ENCODE results near the gene POLR3K.

The POLR3K gene

GRCh38 chr16:85865-86264 is 32.5 kb upstream of the POLR3K start:
- POLR2A ChIA-PET: interaction anchor here (0.8 to 1.5 kb wide), 2 partner anchors 14 to 16 kb away, joined by 3 to 4 read pairs; no protein-coding TSS in a partner anchor

GRCh38 chr16:85407-85782 is 32.0 kb upstream of the POLR3K start:
- Histone ChIP-seq H3K27me3 (replicated peaks in 2 of 5; ENCODE audit: control insufficient read depth in 4 of 5, insufficient read depth in 5 of 5, low read length in 4 of 5) (no peaks in the 10 kb centered on the region), H3K4me3 (ENCODE audit: control insufficient read depth in 1 of 7, extremely low read depth in 1 of 7, insufficient read depth in 4 of 7, low read depth in 2 of 7, low read length in 6 of 7) (peak overlapping the region in 2 of 7 experiments; percentile 7 to 46), H3K4me1 (ENCODE audit: control extremely low read depth in 1 of 4, control insufficient read depth in 4 of 4, insufficient read depth in 4 of 4, low read length in 3 of 4) (peaks cover 0 to 57% (median 47%) of the 10 kb centered on the region in 4 experiments), H3K9me3 (ENCODE audit: control extremely low read depth in 1 of 5, control insufficient read depth in 4 of 5, insufficient read depth in 2 of 5, low read depth in 1 of 5, low read length in 4 of 5) (no peaks in the 10 kb centered on the region), H3K27ac (ENCODE audit: insufficient read depth in 1 of 2, low read depth in 1 of 2, low read length in 2 of 2, poor library complexity in 1 of 2, severe bottlenecking in 2 of 2) (peak overlapping the region in 1 of 2 experiments; percentile 68), H3K36me3 (ENCODE audit: control insufficient read depth in 4 of 4, insufficient read depth in 4 of 4, low read length in 3 of 4) (peaks cover 0 to 72% (median 44%) of the 10 kb centered on the region in 4 experiments)
- WGBS (ENCODE audit: insufficient coverage): 44% methylated on average over 18 of the region's 18 CpGs
- ChIA-PET POLR2A (interaction anchor here (0.8 to 1.5 kb wide), 4 partner anchors 12 to 20 kb away, joined by 3 to 5 read pairs (median 4); no protein-coding TSS in a partner anchor), CTCF (interaction anchor here (1.1 to 17.5 kb wide), 4 partner anchors 12 to 32 kb away, joined by 3 to 643 read pairs (median 16); partner anchors contain the start of genes MPG and RHBDF1)
- DNase-seq: no peak

More at GRCh38 chr16:85865-86264, 32.5 kb upstream of the POLR3K start:
- H3K4me1 ChIP-seq (ENCODE audit: control extremely low read depth in 1 of 4, control insufficient read depth in 4 of 4, insufficient read depth in 4 of 4, low read length in 3 of 4): peaks cover 0 to 60% (median 48%) of the 10 kb centered on the region in 4 experiments
- CTCF ChIA-PET: interaction anchor here (1.1 to 17.5 kb wide), 4 partner anchors 11 to 31 kb away, joined by 3 to 643 read pairs (median 16); partner anchors contain the start of genes MPG and RHBDF1
- peak overlapping the region in 1 of 2 experiments; percentile 68 for H3K27ac ChIP-seq (ENCODE audit: insufficient read depth in 1 of 2, low read depth in 1 of 2, low read length in 2 of 2, poor library complexity in 1 of 2, severe bottlenecking in 2 of 2)
- peak in 2 of 3 donors; percentile 33 to 37 for DNase-seq
- H3K4me3 ChIP-seq (ENCODE audit: control insufficient read depth in 1 of 7, extremely low read depth in 1 of 7, insufficient read depth in 4 of 7, low read depth in 2 of 7, low read length in 6 of 7): peak overlapping the region in 1 of 7 experiments; percentile 37
- H3K36me3 ChIP-seq (ENCODE audit: control insufficient read depth in 4 of 4, insufficient read depth in 4 of 4, low read length in 3 of 4): peaks cover 0 to 70% (median 45%) of the 10 kb centered on the region in 4 experiments
- no peaks in the 10 kb centered on the region for H3K27me3 ChIP-seq (replicated peaks in 2 of 5; ENCODE audit: control insufficient read depth in 4 of 5, insufficient read depth in 5 of 5, low read length in 4 of 5)
- H3K9me3 ChIP-seq (ENCODE audit: control extremely low read depth in 1 of 5, control insufficient read depth in 4 of 5, insufficient read depth in 2 of 5, low read depth in 1 of 5, low read length in 4 of 5): no peaks in the 10 kb centered on the region
- 59% methylated on average over 9 of the region's 9 CpGs for WGBS (ENCODE audit: insufficient coverage)

- CTCF ChIA-PET: interaction anchor here (0.8 to 17.5 kb wide), 6 partner anchors 9 to 32 kb away, joined by 3 to 643 read pairs (median 4); partner anchors contain the start of genes MPG and RHBDF1
- WGBS (ENCODE audit: insufficient coverage): 1% methylated on average over 7 of the region's 7 CpGs
- H3K27me3 ChIP-seq (replicated peaks in 2 of 5; ENCODE audit: control insufficient read depth in 4 of 5, insufficient read depth in 5 of 5, low read length in 4 of 5): no peaks in the 10 kb centered on the region
- H3K36me3 ChIP-seq (ENCODE audit: control insufficient read depth in 4 of 4, insufficient read depth in 4 of 4, low read length in 3 of 4): peaks cover 2 to 72% (median 44%) of the 10 kb centered on the region in 4 experiments
- peak overlapping the region in 3 of 7 experiments; percentile 1 to 46 (median 7) for H3K4me3 ChIP-seq (ENCODE audit: control insufficient read depth in 1 of 7, extremely low read depth in 1 of 7, insufficient read depth in 4 of 7, low read depth in 2 of 7, low read length in 6 of 7)
- peak overlapping the region in 1 of 2 experiments; percentile 68 for H3K27ac ChIP-seq (ENCODE audit: insufficient read depth in 1 of 2, low read depth in 1 of 2, low read length in 2 of 2, poor library complexity in 1 of 2, severe bottlenecking in 2 of 2)
- DNase-seq: peak; percentile 71 to 96 (median 93)
- POLR2A ChIA-PET: interaction anchor here (0.7 to 1.5 kb wide), 6 partner anchors 9 to 22 kb away, joined by 3 to 5 read pairs (median 3); no protein-coding TSS in a partner anchor
- H3K9me3 ChIP-seq (ENCODE audit: control extremely low read depth in 1 of 5, control insufficient read depth in 4 of 5, insufficient read depth in 2 of 5, low read depth in 1 of 5, low read length in 4 of 5): no peaks in the 10 kb centered on the region
- H3K4me1 ChIP-seq (ENCODE audit: control extremely low read depth in 1 of 4, control insufficient read depth in 4 of 4, insufficient read depth in 4 of 4, low read length in 3 of 4): peaks cover 0 to 54% (median 48%) of the 10 kb centered on the region in 4 experiments
Measured at GRCh38 chr16:84718-85406, 31.5 kb upstream of the POLR3K start.

GRCh38 chr16:83781-84615 is 30.6 kb upstream of the POLR3K start:
- 50% methylated on average over 20 of the region's 21 CpGs for WGBS (ENCODE audit: insufficient coverage)
- peak in 2 of 3 donors; percentile 43 to 55 for DNase-seq
- ChIA-PET POLR2A (interaction anchor here (1.0 to 1.5 kb wide), 3 partner anchors 9 to 18 kb away, joined by 3 to 5 read pairs (median 3); no protein-coding TSS in a partner anchor), CTCF (interaction anchor here (0.8 to 17.5 kb wide), 6 partner anchors 10 to 23 kb away, joined by 3 to 643 read pairs (median 4); partner anchors contain the start of genes MPG and RHBDF1)
- Histone ChIP-seq H3K27ac (ENCODE audit: insufficient read depth in 1 of 2, low read depth in 1 of 2, low read length in 2 of 2, poor library complexity in 1 of 2, severe bottlenecking in 2 of 2) (peak overlapping the region in 1 of 2 experiments; percentile 68), H3K36me3 (ENCODE audit: control insufficient read depth in 4 of 4, insufficient read depth in 4 of 4, low read length in 3 of 4) (peaks cover 2 to 71% (median 43%) of the 10 kb centered on the region in 4 experiments), H3K9me3 (ENCODE audit: control extremely low read depth in 1 of 5, control insufficient read depth in 4 of 5, insufficient read depth in 2 of 5, low read depth in 1 of 5, low read length in 4 of 5) (no peaks in the 10 kb centered on the region), H3K4me1 (ENCODE audit: control extremely low read depth in 1 of 4, control insufficient read depth in 4 of 4, insufficient read depth in 4 of 4, low read length in 3 of 4) (peaks cover 0 to 60% (median 57%) of the 10 kb centered on the region in 4 experiments), H3K4me3 (ENCODE audit: control insufficient read depth in 1 of 7, extremely low read depth in 1 of 7, insufficient read depth in 4 of 7, low read depth in 2 of 7, low read length in 6 of 7) (peak overlapping the region in 2 of 7 experiments; percentile 14 to 38), H3K27me3 (replicated peaks in 2 of 5; ENCODE audit: control insufficient read depth in 4 of 5, insufficient read depth in 5 of 5, low read length in 4 of 5) (no peaks in the 10 kb centered on the region)

- peaks cover 2 to 63% (median 35%) of the 10 kb centered on the region in 4 experiments for H3K36me3 ChIP-seq (ENCODE audit: control insufficient read depth in 4 of 4, insufficient read depth in 4 of 4, low read length in 3 of 4)
- no peaks in the 10 kb centered on the region for H3K27me3 ChIP-seq (replicated peaks in 2 of 5; ENCODE audit: control insufficient read depth in 4 of 5, insufficient read depth in 5 of 5, low read length in 4 of 5)
- no peak overlapping the region for H3K4me3 ChIP-seq (ENCODE audit: control insufficient read depth in 1 of 7, extremely low read depth in 1 of 7, insufficient read depth in 4 of 7, low read depth in 2 of 7, low read length in 6 of 7)
- DNase-seq: no peak
- 97% methylated on average over 20 of the region's 31 CpGs for WGBS (ENCODE audit: insufficient coverage)
- ChIA-PET POLR2A (no interaction called here), CTCF (interaction anchor here (0.8 to 17.5 kb wide), 4 partner anchors 12 to 18 kb away, joined by 3 to 643 read pairs (median 4); partner anchors contain the start of genes MPG and RHBDF1)
- H3K9me3 ChIP-seq (ENCODE audit: control extremely low read depth in 1 of 5, control insufficient read depth in 4 of 5, insufficient read depth in 2 of 5, low read depth in 1 of 5, low read length in 4 of 5): no peaks in the 10 kb centered on the region
- H3K27ac ChIP-seq (ENCODE audit: insufficient read depth in 1 of 2, low read depth in 1 of 2, low read length in 2 of 2, poor library complexity in 1 of 2, severe bottlenecking in 2 of 2): no peak overlapping the region
- peaks cover 0 to 68% (median 65%) of the 10 kb centered on the region in 4 experiments for H3K4me1 ChIP-seq (ENCODE audit: control extremely low read depth in 1 of 4, control insufficient read depth in 4 of 4, insufficient read depth in 4 of 4, low read length in 3 of 4)
Measured at GRCh38 chr16:83060-83603, 29.7 kb upstream of the POLR3K start.

All from common myeloid progenitor, CD34-positive (primary cell).